Activated CD8-positive, alpha-beta memory T cell treated with anti-CD3 and anti-CD28 coated beads, Interleukin-2, amount 10 ng/mL, durations not matched to agents 7 days and 5 days (primary cell): ENCODE measurements around the gene TTC27. TPM values are rescaled to one million over a fixed set of nuclear protein-coding genes. Genes with fewer than 3 reads are reported as not detected.

ENCODE experiments used
- ATAC-seq: fragments of 150-1000 bp; cut with Tn5 transposase; one replicate; pipeline ENCODE4 v1.10.0; 2021; ENCODE audit warnings: moderate library complexity
- CTCF ChIA-PET: fragments of 350-600 bp; sonication (Branson Sonifier 250); formaldehyde crosslinking; loops from one replicate; lab custom pipeline; 2021; ENCODE audit warnings: antibody characterized with exemption; lab: Charles Lee
- DNase-seq: peaks from one replicate; pipeline ENCODE4 v3.0.0-alpha.2; 2020
- H3K27ac Mint-ChIP-seq: one replicate; pipeline ENCODE4 v1.8.0; 2021; ENCODE audit warnings: mild to moderate bottlenecking, mixed read lengths
- H3K27me3 Mint-ChIP-seq: one replicate; pipeline ENCODE4 v1.8.0; 2021; ENCODE audit warnings: mixed read lengths
- H3K36me3 Mint-ChIP-seq: one replicate; pipeline ENCODE4 v1.8.0; 2021; ENCODE audit warnings: mild to moderate bottlenecking, mixed read lengths
- H3K4me1 Mint-ChIP-seq: one replicate; pipeline ENCODE4 v1.8.0; 2021; ENCODE audit warnings: mixed read lengths
- H3K4me3 Mint-ChIP-seq: one replicate; pipeline ENCODE4 v1.8.0; 2021; ENCODE audit warnings: mild to moderate bottlenecking, moderate library complexity, mixed read lengths
- H3K9me3 Mint-ChIP-seq: one replicate; pipeline ENCODE4 v1.8.0; 2022; ENCODE audit warnings: low read depth, mixed read lengths
- total RNA-seq, 2 experiments: library from RNA; stranded (reverse); gene quantifications; one replicate each; pipeline ENCODE4 v1.2.3, GENCODE V29; 2021

The TTC27 gene
- total RNA-seq, 2 experiments from 2014 or later = 17.0 to 22.6 TPM

- no peaks in the 10 kb centered on the region for H3K27me3 Mint-ChIP-seq
- peaks cover 9% of the 10 kb centered on the region for H3K36me3 Mint-ChIP-seq
- DNase-seq (no peak), ATAC-seq (no peak)
- H3K4me3 Mint-ChIP-seq = no peak overlapping the region
- CTCF ChIA-PET = no interaction called here
- H3K9me3 Mint-ChIP-seq = no peaks in the 10 kb centered on the region
- H3K27ac Mint-ChIP-seq = no peak overlapping the region
- peaks cover 10% of the 10 kb centered on the region for H3K4me1 Mint-ChIP-seq
Measured at GRCh38 chr2:32688541-32688940, 60.7 kb downstream of the TTC27 start.

- DNase-seq (no peak), ATAC-seq (no peak)
- H3K27ac Mint-ChIP-seq = no peak overlapping the region
- CTCF ChIA-PET = interaction anchor here (0.6 kb wide), 1 partner anchor 9 kb away, joined by 3 read pairs; no protein-coding TSS in a partner anchor
- no peak overlapping the region for H3K4me3 Mint-ChIP-seq
- no peaks in the 10 kb centered on the region for H3K27me3 Mint-ChIP-seq
- H3K9me3 Mint-ChIP-seq = no peaks in the 10 kb centered on the region
- H3K4me1 Mint-ChIP-seq = peaks cover 10% of the 10 kb centered on the region
- peaks cover 6% of the 10 kb centered on the region for H3K36me3 Mint-ChIP-seq
Measured at GRCh38 chr2:32691678-32692077, 63.8 kb downstream of the TTC27 start.

- Mint-ChIP-seq H3K4me3 (no peak overlapping the region), H3K27ac (no peak overlapping the region), H3K36me3 (peaks cover 3% of the 10 kb centered on the region), H3K9me3 (no peaks in the 10 kb centered on the region), H3K27me3 (no peaks in the 10 kb centered on the region), H3K4me1 (peaks cover 2% of the 10 kb centered on the region)
- DNase-seq = no peak
- CTCF ChIA-PET = no interaction called here
- no peak for ATAC-seq
Measured at GRCh38 chr2:32696439-32696838, 68.6 kb downstream of the TTC27 start.

GRCh38 chr2:32697156-32697555 is 69.3 kb downstream of the TTC27 start:
- Mint-ChIP-seq H3K36me3 (peaks cover 2% of the 10 kb centered on the region), H3K4me3 (no peak overlapping the region), H3K27me3 (no peaks in the 10 kb centered on the region), H3K9me3 (no peaks in the 10 kb centered on the region), H3K4me1 (peaks cover 9% of the 10 kb centered on the region), H3K27ac (no peak overlapping the region)
- DNase-seq (no peak), ATAC-seq (no peak)
- CTCF ChIA-PET = no interaction called here

GRCh38 chr2:32699151-32699550 is 71.3 kb downstream of the TTC27 start:
- peaks cover 12% of the 10 kb centered on the region for H3K4me1 Mint-ChIP-seq
- H3K4me3 Mint-ChIP-seq = no peak overlapping the region
- peaks cover 7% of the 10 kb centered on the region for H3K36me3 Mint-ChIP-seq
- DNase-seq (no peak), ATAC-seq (no peak)
- H3K9me3 Mint-ChIP-seq = no peaks in the 10 kb centered on the region
- H3K27ac Mint-ChIP-seq = no peak overlapping the region
- H3K27me3 Mint-ChIP-seq = no peaks in the 10 kb centered on the region
- CTCF ChIA-PET = interaction anchor here (1.1 kb wide), 1 partner anchor 259 kb away, joined by 3 read pairs; no protein-coding TSS in a partner anchor

GRCh38 chr2:32701806-32702205 is 74.0 kb downstream of the TTC27 start:
- Mint-ChIP-seq H3K27ac (no peak overlapping the region), H3K4me3 (no peak overlapping the region), H3K9me3 (no peaks in the 10 kb centered on the region), H3K27me3 (no peaks in the 10 kb centered on the region), H3K36me3 (peaks cover 9% of the 10 kb centered on the region), H3K4me1 (peaks cover 12% of the 10 kb centered on the region)
- ATAC-seq (no peak), DNase-seq (no peak)
- CTCF ChIA-PET = no interaction called here

GRCh38 chr2:32702303-32703064 is 74.6 kb downstream of the TTC27 start:
- H3K4me1 Mint-ChIP-seq = peaks cover 12% of the 10 kb centered on the region
- CTCF ChIA-PET = no interaction called here
- DNase-seq (no peak), ATAC-seq (no peak)
- H3K27me3 Mint-ChIP-seq = no peaks in the 10 kb centered on the region
- H3K4me3 Mint-ChIP-seq = no peak overlapping the region
- no peaks in the 10 kb centered on the region for H3K9me3 Mint-ChIP-seq
- no peak overlapping the region for H3K27ac Mint-ChIP-seq
- H3K36me3 Mint-ChIP-seq = peaks cover 9% of the 10 kb centered on the region

- Mint-ChIP-seq H3K27me3 (no peaks in the 10 kb centered on the region), H3K36me3 (peaks cover 13% of the 10 kb centered on the region), H3K4me1 (peaks cover 5% of the 10 kb centered on the region), H3K9me3 (no peaks in the 10 kb centered on the region), H3K27ac (no peak overlapping the region), H3K4me3 (no peak overlapping the region)
- ATAC-seq (no peak), DNase-seq (no peak)
- CTCF ChIA-PET = no interaction called here
Measured at GRCh38 chr2:32706815-32707579, 79.1 kb downstream of the TTC27 start.

GRCh38 chr2:32711219-32711618 is 83.4 kb downstream of the TTC27 start:
- CTCF ChIA-PET = interaction anchor here (1.2 kb wide), 1 partner anchor 22 kb away, joined by 3 read pairs; no protein-coding TSS in a partner anchor
- Mint-ChIP-seq H3K27ac (no peak overlapping the region), H3K36me3 (peaks cover 22% of the 10 kb centered on the region), H3K4me3 (no peak overlapping the region), H3K27me3 (no peaks in the 10 kb centered on the region), H3K4me1 (peaks cover 11% of the 10 kb centered on the region), H3K9me3 (no peaks in the 10 kb centered on the region)
- DNase-seq (no peak), ATAC-seq (no peak)

GRCh38 chr2:32711908-32712501 is 84.2 kb downstream of the TTC27 start:
- H3K9me3 Mint-ChIP-seq = no peaks in the 10 kb centered on the region
- H3K4me1 Mint-ChIP-seq = peaks cover 11% of the 10 kb centered on the region
- H3K4me3 Mint-ChIP-seq = no peak overlapping the region
- ATAC-seq (no peak), DNase-seq (no peak)
- CTCF ChIA-PET = no interaction called here
- H3K27me3 Mint-ChIP-seq = no peaks in the 10 kb centered on the region
- H3K27ac Mint-ChIP-seq = no peak overlapping the region
- H3K36me3 Mint-ChIP-seq = peaks cover 26% of the 10 kb centered on the region

GRCh38 chr2:32712870-32713269 is 85.0 kb downstream of the TTC27 start:
- Mint-ChIP-seq H3K4me3 (no peak overlapping the region), H3K36me3 (peaks cover 31% of the 10 kb centered on the region), H3K9me3 (no peaks in the 10 kb centered on the region)

GRCh38 chr2:32714521-32714920 is 86.7 kb downstream of the TTC27 start:
- Mint-ChIP-seq H3K36me3 (peaks cover 30% of the 10 kb centered on the region), H3K27me3 (no peaks in the 10 kb centered on the region), H3K4me1 (peaks cover 11% of the 10 kb centered on the region), H3K4me3 (no peak overlapping the region), H3K9me3 (no peaks in the 10 kb centered on the region), H3K27ac (no peak overlapping the region)
- ATAC-seq (no peak), DNase-seq (no peak)
- CTCF ChIA-PET = no interaction called here

More at GRCh38 chr2:32712870-32713269, 85.0 kb downstream of the TTC27 start:
- DNase-seq (no peak), ATAC-seq (no peak)
- H3K27ac Mint-ChIP-seq = no peak overlapping the region
- no peaks in the 10 kb centered on the region for H3K27me3 Mint-ChIP-seq
- H3K4me1 Mint-ChIP-seq = peaks cover 11% of the 10 kb centered on the region
- CTCF ChIA-PET = no interaction called here

- peak; percentile 16 for ATAC-seq
- Mint-ChIP-seq H3K27me3 (no peaks in the 10 kb centered on the region), H3K36me3 (peaks cover 30% of the 10 kb centered on the region), H3K4me1 (peaks cover 11% of the 10 kb centered on the region), H3K9me3 (no peaks in the 10 kb centered on the region), H3K27ac (no peak overlapping the region), H3K4me3 (no peak overlapping the region)
- CTCF ChIA-PET = no interaction called here
- no peak for DNase-seq
Measured at GRCh38 chr2:32715391-32715841, 87.6 kb downstream of the TTC27 start.
